ENCODE results near the gene CLSTN1. TPM values are rescaled to one million over a fixed set of nuclear protein-coding genes. Genes with fewer than 3 reads are reported as not detected.

CLSTN1 gene
- total RNA-seq, 1 donor, result 140 TPM

DNA sequence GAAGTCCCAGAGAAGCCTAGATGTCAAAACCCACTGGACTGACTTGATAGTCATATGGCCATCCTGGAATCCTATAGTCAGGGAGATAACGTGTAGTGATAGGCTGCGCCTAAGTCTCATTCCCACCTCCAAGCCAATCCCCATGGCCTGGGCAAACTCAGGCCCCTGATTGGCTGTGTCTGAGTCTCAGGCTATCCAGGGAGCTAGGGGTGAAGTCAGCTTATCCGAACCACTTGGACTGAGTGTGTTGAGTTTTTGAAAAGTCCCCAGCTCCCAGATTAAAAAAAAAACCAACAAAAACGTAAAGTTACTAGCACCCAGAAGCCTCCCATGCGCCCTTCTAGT, 120.6 kb downstream of the CLSTN1 start:
- H3K79me2 ChIP-seq (ENCODE audit: insufficient read depth, low read length), result peaks cover 2% of the 10 kb centered on the region
- no peaks in the 10 kb centered on the region for H3K9me3 ChIP-seq (ENCODE audit: low read depth, low read length)

DNA sequence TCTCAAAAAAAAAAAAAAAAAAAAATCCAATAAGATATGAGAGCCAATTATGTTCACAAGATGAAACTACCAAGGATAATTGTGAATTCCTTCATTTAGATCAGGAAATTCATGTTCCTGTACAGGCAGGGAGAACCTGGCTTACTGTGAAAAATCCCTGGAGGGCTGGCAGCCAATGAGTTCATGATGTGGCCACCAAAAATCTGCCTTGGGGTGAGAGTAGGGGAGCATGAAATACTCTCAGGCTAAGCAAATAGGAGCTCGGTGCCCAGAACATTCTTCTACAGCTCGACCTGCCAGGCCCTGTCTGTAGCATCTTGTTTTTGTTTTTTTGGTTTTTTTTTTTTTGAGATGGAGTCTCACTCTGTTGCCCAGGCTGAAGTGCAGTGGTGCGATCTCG, 122.1 kb downstream of the CLSTN1 start:
- H3K4me2 ChIP-seq (ENCODE audit: insufficient read depth, low read length), result no peak overlapping the region
- no peak overlapping the region for H3K27ac ChIP-seq (ENCODE audit: low read depth, low read length)
- no peaks in the 10 kb centered on the region for H3K27me3 ChIP-seq (ENCODE audit: insufficient read depth, low read length)
- no peaks in the 10 kb centered on the region for H3K36me3 ChIP-seq (ENCODE audit: insufficient read depth, low read length)
- DNase-seq (ENCODE audit: insufficient read length, low spot score, missing footprints), result no peak
- H3K9me3 ChIP-seq (ENCODE audit: low read depth, low read length), result no peaks in the 10 kb centered on the region
- H3K4me1 ChIP-seq (ENCODE audit: insufficient read depth, low read length), result peaks cover 27% of the 10 kb centered on the region
- no peaks in the 10 kb centered on the region for H4K20me1 ChIP-seq (ENCODE audit: insufficient read depth, low read length)
- no peak overlapping the region for H3K4me3 ChIP-seq (ENCODE audit: insufficient read depth, low read length)
- TF ChIP-seq, protein P1, sequence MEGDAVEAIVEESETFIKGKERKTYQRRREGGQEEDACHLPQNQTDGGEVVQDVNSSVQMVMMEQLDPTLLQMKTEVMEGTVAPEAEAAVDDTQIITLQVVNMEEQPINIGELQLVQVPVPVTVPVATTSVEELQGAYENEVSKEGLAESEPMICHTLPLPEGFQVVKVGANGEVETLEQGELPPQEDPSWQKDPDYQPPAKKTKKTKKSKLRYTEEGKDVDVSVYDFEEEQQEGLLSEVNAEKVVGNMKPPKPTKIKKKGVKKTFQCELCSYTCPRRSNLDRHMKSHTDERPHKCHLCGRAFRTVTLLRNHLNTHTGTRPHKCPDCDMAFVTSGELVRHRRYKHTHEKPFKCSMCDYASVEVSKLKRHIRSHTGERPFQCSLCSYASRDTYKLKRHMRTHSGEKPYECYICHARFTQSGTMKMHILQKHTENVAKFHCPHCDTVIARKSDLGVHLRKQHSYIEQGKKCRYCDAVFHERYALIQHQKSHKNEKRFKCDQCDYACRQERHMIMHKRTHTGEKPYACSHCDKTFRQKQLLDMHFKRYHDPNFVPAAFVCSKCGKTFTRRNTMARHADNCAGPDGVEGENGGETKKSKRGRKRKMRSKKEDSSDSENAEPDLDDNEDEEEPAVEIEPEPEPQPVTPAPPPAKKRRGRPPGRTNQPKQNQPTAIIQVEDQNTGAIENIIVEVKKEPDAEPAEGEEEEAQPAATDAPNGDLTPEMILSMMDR (IDR thresholded peaks at IDR 0.05; ENCODE audit: extremely low read depth, low read depth, low read length), result no peak
- H3K79me2 ChIP-seq (ENCODE audit: insufficient read depth, low read length), result peaks cover 2% of the 10 kb centered on the region
- H2AFZ ChIP-seq (ENCODE audit: low read length), result no peak overlapping the region

More for the DNA sequence above, 120.6 kb downstream of the CLSTN1 start:
- no peak for DNase-seq (ENCODE audit: insufficient read length, low spot score, missing footprints)
- Histone ChIP-seq H3K27me3 (ENCODE audit: insufficient read depth, low read length) (no peaks in the 10 kb centered on the region), H3K27ac (ENCODE audit: low read depth, low read length) (no peak overlapping the region), H3K4me1 (ENCODE audit: insufficient read depth, low read length) (peaks cover 27% of the 10 kb centered on the region), H3K4me3 (ENCODE audit: insufficient read depth, low read length) (no peak overlapping the region), H4K20me1 (ENCODE audit: insufficient read depth, low read length) (no peaks in the 10 kb centered on the region), H2AFZ (ENCODE audit: low read length) (no peak overlapping the region), H3K36me3 (ENCODE audit: insufficient read depth, low read length) (no peaks in the 10 kb centered on the region), H3K4me2 (ENCODE audit: insufficient read depth, low read length) (no peak overlapping the region)
- TF ChIP-seq, protein P1 (IDR thresholded peaks at IDR 0.05; ENCODE audit: extremely low read depth, low read depth, low read length), result no peak

DNA sequence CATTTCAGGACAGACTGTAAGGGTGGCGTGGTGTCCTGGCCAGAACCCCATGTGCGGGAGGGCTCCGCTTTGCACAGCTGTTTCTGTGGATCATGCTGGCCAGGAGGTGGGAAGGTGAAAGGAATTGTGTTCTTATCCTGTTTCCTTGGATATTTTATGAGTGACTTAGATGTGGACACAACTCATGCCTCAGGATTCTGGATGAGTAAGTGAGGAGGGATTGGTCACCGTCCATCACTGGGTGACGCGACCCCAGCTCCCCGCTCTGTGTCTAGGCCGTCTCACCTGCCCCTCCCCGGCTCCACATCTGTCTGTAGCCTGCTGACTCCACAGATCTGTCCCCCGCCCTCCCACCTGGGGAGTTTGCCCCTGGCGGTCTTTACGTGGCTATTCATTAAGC, 123.4 kb downstream of the CLSTN1 start:
- peak overlapping the region; percentile 59 for H3K4me3 ChIP-seq (ENCODE audit: insufficient read depth, low read length)
- H3K79me2 ChIP-seq (ENCODE audit: insufficient read depth, low read length), result peaks cover 2% of the 10 kb centered on the region
- H3K4me1 ChIP-seq (ENCODE audit: insufficient read depth, low read length), result peaks cover 22% of the 10 kb centered on the region
- H3K9me3 ChIP-seq (ENCODE audit: low read depth, low read length), result no peaks in the 10 kb centered on the region
- peak; percentile 93 for DNase-seq (ENCODE audit: insufficient read length, low spot score, missing footprints)
- H2AFZ ChIP-seq (ENCODE audit: low read length), result peak overlapping the region; percentile 75
- no peaks in the 10 kb centered on the region for H3K36me3 ChIP-seq (ENCODE audit: insufficient read depth, low read length)
- H3K27ac ChIP-seq (ENCODE audit: low read depth, low read length), result peak overlapping the region; percentile 72
- H3K4me2 ChIP-seq (ENCODE audit: insufficient read depth, low read length), result peak overlapping the region; percentile 82
- TF ChIP-seq, protein P1 (IDR thresholded peaks at IDR 0.05; ENCODE audit: extremely low read depth, low read depth, low read length), result no peak
- no peaks in the 10 kb centered on the region for H4K20me1 ChIP-seq (ENCODE audit: insufficient read depth, low read length)
- H3K27me3 ChIP-seq (ENCODE audit: insufficient read depth, low read length), result no peaks in the 10 kb centered on the region

DNA sequence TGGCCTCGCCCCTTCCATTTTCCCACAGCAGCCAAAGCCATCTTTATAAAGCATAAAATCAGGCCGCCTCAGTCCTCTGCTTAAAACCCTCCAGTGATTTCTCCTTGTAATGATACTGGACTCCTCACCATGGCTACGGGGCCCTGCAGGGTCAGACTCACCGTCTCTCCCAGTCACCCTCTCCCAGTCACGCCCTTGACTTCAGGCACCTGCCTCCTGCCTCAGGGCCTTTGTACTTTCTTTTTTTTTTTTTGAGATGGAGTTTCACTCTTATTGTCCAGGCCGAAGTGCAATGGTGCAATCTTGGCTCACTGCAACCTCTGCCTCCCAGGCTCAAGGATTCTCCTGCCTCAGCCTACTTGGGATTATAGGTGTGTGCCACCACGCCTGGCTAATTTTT, 124.4 kb downstream of the CLSTN1 start:
- Histone ChIP-seq H3K79me2 (ENCODE audit: insufficient read depth, low read length) (peaks cover 2% of the 10 kb centered on the region), H3K4me1 (ENCODE audit: insufficient read depth, low read length) (peaks cover 16% of the 10 kb centered on the region), H4K20me1 (ENCODE audit: insufficient read depth, low read length) (no peaks in the 10 kb centered on the region), H3K27me3 (ENCODE audit: insufficient read depth, low read length) (no peaks in the 10 kb centered on the region), H3K9me3 (ENCODE audit: low read depth, low read length) (no peaks in the 10 kb centered on the region), H3K4me2 (ENCODE audit: insufficient read depth, low read length) (no peak overlapping the region), H3K36me3 (ENCODE audit: insufficient read depth, low read length) (no peaks in the 10 kb centered on the region), H2AFZ (ENCODE audit: low read length) (no peak overlapping the region), H3K4me3 (ENCODE audit: insufficient read depth, low read length) (no peak overlapping the region), H3K27ac (ENCODE audit: low read depth, low read length) (no peak overlapping the region)
- no peak for DNase-seq (ENCODE audit: insufficient read length, low spot score, missing footprints)
- TF ChIP-seq, protein P1 (IDR thresholded peaks at IDR 0.05; ENCODE audit: extremely low read depth, low read depth, low read length), result no peak
